HG02798 (cell line): ENCODE measurements around the gene BAHCC1.

Experiments used
- ATAC-seq: cut with Tn5 transposase; IDR thresholded peaks from one replicate; pipeline ENCODE4 v1.9.1; 2021; ENCODE audit warnings: mild to moderate bottlenecking; ENCODE audit not compliant: unreplicated experiment, poor library complexity

BAHCC1 gene

DNA sequence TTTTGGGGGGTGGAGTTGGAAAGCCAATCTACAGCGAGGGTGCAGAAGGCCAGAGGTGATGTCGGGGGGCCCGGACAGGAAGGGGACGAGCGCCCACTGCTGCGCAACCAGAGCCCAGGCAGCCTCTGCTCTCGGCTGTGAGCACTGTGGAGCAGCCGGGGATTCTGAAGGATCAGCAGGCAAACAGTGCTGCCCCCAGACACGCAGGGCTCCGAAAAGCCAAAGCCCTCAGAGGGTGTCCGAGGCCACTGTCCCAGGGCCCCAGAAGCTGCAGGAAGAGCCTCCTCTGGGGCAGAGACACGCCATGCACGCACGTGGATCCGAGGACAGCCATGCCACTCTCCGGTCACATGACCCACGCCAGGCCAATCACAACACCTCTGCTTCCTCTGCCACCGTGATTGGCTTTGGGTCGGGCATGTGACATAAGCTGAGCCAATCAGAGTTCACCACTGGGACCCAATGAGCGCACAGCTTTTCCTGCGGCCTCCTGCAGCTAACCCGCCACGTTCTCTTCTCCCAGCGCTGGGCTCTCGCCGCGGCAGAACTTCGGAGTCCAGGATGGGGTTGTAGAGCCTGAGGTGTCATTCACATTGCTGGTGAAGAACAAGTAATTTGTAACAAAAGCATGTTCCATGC lies 76.7 kb downstream of the BAHCC1 start:
- ATAC-seq, result no peak

DNA sequence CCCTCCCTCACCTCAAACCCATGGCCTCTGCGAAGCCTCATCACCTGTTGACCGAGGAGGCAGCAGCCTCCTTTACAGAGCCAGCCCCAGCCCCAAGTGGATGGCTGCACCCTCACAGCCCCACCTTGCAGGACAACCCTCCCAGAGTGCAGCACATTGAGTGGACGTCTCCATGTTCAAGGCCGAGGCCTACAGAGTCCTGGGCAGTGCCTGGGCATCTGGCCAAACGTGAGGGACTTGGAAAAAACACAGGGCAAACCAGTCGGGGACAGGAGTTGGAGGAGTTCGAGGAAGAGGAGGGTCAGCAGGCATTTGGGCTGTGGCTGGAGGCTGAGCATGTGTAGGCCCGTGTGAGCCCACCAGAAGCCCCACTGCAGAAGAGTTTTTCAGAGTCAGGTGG lies 77.8 kb downstream of the BAHCC1 start:
- no peak for ATAC-seq

DNA sequence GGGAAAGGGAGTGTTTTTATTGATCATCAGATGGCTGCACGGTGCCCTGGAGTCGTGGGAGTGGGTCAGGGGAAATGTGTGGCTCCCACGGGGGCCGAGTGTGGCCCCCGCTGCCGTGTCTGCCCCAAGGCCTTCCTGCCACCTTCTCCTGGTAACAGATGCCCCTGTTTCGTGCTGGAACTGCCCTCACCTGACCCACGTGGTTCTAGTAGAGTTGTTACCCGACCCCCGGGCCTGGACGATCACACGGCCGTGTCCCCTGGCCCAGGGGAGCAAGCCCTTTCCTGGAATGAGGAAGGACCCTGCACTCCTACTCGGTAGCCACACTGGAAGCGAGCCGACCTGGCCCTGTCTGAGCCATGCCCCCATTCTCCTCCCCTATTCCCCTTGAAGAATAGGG lies 79.7 kb downstream of the BAHCC1 start:
- no peak for ATAC-seq

DNA sequence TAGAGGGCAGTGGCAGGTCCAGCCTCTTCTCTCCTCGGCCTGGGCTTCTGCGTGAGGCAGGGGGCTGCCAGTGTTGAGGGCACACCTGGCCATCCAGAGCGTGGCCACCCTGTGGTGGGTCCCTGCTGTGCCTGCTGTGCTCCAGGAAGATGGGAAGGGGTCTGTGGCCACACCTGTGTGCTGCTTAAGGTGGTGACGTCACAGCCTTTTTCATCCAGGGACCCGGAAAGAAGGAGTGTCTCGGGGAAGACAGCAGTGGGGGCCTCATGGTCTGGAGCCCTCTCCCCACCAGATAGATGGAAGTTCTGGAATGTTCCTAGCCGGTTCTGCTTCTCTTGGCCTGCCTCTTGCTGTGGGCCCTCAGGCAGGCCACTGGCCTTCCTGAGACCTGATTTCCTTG lies 80.8 kb downstream of the BAHCC1 start:
- ATAC-seq, result no peak

DNA sequence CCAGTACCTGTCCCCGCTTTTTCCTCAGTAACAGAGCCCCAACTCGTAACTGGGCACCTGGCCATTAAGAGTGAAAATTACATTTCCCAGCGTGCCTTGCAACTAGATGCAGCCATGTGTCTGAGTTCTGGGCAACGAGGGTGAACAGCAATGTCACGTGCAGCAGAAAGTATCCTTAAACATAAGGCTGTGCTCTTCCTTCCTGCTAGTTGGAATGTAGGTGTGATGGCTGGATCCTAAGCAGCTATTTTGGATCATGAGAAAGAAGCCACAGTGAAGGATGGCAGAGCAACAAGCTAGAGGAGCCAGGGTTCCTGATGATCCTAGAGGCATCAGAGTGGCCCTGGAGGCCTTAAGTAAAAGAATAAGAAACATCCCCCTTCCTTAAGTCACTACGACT lies 81.4 kb downstream of the BAHCC1 start:
- no peak for ATAC-seq

DNA sequence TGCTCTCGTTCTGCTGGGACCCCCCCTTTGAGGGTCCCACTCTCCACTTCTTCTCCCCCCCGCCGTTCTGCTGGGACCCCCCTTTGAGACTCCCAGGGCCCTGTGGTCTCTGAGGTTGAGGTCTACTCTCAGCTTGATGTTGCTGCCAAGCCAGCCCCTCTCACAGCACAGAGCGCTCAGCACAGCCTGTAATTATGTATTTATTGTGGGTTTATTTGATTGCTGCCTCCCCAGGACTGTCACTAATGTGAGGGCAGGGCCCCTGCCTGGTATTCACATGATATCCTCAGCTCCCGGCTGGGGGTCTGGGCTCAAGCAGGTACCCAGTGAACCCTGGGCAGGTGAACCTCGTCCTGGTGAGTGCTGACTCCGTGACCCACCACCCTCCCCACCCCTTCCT lies 81.9 kb downstream of the BAHCC1 start:
- no peak for ATAC-seq

DNA sequence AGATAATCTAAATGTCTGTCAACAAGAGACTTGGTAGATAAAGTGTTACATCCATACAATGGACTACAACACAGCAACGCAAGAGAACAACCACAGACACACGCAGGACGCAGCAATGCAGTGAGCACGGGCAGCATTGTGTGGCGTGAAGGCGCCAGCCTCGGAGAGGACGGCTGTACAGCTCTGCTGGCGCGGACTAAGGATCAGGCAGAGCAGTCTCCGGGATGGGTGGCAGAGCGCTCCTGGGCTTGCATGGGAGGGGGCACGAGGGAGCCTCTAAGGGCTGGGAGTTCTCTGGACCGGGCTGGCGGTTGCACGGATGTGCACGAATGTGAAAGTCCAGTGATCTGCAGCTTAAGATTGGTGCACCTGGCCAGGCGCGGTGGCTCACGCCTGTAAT lies 82.9 kb downstream of the BAHCC1 start:
- no peak for ATAC-seq

DNA sequence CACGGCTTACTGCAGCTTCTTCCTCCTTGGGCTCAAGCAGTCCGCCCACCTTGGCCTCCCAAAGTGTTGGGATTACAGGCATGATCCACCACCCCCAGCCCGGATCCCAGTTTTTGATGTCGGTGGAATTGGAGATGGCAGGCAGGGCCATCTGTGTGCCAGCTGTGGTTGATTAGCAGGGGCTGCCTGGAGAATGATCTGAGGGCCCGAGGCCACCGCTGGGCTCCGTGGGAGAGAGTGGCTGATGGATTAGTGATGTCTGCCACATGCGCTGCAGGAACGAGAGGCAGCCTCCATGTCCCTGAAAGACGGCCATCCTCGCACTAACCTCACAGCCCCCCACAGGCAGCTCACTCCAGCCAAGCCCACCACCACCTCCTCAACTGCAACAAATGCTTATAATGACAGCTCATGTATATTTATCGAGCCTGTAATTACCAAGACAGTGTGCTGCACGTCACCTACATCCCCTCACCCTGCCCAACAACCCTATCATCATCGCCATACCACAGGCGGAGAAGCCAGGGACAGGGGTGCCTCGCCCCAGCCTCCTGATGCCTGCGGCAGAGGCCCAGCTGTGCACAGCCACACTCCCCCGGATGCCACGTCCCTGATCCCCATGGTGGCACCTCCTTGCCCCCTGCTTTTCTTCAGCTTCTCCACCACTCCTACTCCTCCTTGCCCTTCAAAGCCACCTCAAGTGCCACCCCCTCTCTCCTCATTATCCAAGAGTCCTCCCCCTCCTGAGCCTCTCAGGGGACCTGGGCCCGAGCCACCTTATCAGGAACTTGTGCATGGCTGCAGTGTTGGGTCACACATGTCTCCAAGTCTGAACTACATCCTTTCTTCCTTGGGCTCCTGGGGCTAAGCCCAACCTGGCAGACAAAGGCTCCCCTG lies 84.2 kb downstream of the BAHCC1 start:
- no peak for ATAC-seq

DNA sequence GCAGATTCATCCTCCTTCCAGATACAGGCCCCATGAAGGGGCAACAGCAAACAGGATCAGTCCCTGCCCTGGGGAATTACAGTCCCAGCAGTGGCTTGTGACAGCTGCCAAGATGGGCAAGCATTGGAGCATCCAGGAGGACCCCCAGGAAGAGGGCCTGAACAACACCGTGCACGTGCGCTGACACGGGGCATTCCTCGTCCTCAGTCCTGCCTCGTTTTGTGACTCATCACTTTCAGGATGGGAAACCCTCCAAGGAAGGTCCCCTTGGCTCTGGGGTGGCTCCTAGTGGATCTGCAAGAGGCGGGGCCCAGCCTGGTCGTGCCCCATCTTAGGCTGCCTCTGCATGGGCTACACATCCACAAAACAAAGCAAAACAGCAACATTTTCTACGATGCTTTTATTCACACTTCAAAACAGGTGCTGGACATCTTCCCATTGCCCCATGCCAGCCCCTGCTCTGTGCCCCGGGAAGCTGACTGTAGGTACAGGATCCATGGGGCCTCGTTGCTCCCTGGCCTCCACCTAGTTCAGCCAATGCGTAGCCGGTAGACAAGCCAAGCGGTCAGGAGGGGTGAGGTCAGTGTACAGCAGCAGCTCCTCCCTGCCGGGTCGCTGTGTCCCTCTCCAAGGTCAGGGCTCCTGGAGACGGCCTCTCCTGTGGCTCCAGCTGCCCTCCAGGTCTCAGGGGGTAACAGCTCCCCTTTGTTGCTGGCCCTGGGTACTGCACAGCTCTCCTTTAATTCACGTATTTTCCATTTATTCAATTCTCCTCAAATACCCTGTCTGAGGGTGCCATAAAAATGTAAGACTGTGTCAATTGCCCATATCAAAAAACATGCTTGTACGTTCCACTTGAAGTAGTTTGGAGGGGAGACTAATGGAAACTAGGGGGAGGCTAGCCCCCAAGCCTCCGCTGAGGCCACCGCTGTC lies 85.1 kb downstream of the BAHCC1 start:
- no peak for ATAC-seq

DNA sequence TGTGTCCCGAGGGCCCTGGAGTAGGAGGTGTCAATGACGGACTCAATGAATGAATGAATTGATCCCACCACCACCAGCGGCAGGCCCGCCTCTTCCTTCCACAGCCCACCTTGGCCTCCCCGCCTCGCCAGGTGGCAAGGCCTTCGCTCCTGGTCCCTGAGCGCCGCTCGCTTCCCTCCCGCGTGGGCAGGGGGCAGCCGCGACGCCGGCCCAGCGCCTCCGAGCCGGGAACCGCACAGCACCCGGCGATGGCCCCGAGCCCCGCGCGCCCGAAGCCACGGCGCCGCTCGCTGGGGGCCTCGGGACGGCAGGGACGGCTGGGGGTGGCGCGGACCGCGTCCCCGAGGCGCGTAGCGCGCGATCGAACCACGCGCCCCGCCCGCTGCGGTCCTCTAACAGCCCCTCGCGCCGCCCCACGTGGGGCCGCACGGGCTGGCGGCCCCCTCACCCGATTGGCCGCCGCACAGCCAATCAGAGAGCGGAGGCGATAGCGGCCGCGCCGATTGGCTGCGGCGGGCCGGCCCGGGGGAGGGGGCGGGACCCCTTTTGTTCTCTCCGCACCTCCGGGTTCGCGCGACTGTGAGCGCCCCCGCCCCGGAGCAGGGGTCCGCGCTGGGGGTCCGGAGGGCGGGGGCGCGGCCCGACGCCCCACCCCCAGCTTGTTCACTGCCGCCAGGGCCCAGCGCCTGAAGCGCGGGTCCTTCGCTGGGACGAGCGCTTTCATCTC lies 86.0 kb downstream of the BAHCC1 start:
- peak; percentile 28 for ATAC-seq

DNA sequence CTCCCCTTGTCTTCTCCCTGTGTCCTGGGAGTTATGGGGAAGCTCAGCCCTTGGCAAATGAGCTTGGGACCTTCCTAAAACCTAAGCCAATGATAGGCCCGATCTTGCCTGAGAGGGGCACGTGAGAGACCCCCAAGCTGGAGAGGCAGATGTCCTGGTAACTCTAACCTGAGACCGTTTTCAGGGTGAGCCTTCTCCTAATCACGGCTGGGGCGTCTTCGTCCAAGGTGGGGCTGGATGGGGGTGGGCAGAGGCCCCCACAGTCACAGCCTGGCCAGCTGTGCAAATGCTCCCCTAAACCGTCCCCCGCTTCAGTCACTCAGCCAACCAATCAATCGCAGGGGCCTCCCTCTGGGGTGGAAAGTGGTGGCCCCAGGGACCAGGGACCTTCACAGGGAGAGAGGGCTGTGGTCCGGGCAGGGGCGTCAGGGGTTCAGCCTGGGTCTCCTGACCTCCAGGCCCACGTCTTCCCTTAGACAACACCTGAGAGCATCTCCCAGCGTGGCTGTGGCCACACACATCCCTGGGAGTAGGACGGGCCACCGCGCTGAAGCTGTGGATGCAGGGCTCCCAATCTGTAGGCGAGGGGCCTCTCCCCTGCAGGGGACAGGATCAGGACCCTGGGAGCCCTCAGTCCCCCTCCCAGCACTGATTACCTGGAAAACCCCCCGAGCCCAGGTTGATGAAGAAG lies 86.7 kb downstream of the BAHCC1 start:
- ATAC-seq, result no peak

DNA sequence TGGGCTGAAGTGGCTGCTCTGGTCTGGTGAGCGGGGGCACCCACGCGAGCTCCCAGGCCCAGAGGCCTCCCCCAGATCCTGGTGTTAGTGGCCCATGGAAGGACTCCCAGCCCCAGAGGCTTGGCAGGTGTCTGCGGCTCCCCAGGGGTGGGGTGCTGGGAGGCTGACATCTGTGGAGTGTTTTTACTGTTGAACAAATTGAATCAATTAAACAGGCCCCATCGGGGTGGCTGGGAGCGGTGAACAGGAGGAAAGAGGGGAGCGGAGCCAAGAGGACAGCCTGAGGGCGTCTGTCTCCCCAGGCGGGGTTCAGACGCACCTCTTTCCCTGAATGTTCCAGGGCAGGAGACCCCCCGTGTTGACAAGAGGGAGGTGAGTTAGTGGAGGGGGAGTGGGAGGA lies 87.4 kb downstream of the BAHCC1 start:
- no peak for ATAC-seq

DNA sequence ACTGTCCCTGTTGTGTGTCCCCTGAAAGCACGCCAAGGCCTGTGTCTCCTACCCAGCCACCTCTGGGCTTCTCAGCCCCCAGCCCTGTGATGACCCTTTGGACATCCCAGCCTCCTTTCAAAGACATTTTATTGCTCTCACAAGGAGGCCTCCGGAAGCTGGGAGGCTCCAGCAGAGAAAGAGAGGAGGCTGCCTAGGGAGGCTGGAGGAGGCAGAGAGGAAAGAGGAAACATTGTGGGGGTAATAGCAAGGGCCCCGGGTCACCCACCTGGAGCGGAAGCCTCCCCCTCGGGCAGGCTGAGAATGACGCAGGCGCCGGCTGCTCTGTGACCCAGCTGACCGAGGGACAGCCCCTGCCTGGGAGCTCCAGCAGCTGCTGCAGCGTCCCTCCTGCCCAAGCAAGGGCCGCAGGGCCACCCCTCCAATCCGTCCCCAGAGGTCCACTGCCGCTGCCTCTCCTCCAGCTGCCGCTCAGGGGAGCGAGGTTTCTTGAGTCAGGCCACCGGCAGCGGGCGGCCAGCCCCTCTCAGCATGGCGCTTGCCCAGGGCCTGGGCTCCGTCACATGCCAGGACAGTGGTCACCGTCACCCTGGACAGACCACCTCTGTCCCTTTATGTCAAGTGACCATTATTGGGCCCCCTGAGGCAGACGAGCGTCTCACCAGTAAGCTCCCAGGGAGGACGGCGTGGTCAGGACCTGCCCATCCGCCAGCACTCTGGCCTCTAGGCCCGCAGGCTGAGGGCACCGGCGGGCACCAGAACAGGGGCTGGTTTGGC lies 88.0 kb downstream of the BAHCC1 start:
- no peak for ATAC-seq

DNA sequence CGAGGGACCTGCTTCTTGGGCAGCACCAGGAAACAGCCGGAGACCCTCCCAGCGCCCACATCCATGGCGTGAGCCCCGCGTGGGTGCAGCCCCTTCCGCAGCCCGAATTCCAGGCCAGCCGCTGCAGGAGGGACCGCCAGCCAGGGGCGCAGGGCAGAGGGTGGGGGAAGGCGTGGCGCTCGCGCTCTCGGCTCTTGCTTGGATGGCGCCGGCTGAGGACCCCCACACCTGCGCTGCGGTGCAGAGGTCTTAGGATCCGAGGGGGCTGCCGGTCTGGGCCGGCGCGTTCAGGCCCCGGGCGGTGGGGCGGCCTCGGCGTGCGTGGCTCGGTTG lies 88.6 kb downstream of the BAHCC1 start:
- no peak for ATAC-seq

DNA sequence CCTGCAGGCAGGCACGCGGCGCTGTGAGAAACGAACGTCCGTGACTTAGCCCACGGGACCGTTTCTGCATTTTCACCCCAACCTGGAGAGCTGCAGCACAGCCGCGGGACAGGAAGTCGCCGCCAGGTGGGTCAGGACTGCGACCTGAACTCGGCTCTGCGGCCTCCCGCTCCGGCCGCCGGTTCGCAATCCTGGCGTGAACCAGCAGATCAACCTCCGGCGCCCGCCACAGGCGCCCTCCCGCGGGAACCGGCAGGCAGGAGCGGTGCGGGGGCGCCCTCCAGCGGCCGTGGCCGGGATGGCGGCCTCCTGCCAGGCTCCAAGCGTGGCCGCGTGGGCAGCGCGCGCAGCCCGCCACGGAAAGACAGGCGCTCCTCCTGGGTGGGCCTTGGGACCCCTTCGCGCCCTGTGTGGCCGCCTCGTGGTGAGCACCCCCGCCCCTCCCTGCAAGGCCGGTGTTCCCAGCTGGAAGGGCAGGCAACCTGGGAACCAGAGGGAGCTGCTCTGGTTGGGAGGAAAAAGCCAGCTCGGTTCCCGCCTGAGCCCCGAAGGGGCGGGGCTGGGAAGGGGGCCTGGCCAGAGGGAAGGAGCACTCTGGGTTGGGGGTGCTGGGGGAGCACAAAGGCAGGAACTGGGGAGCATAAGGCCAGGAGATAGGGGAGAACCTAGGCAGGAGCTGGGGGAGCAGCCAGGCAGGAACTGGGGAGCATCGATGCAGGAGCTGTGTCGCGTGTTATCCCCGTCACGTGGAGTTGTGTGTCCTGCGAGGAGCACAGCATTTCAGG lies 89.1 kb downstream of the BAHCC1 start:
- peak; percentile 66 for ATAC-seq

DNA sequence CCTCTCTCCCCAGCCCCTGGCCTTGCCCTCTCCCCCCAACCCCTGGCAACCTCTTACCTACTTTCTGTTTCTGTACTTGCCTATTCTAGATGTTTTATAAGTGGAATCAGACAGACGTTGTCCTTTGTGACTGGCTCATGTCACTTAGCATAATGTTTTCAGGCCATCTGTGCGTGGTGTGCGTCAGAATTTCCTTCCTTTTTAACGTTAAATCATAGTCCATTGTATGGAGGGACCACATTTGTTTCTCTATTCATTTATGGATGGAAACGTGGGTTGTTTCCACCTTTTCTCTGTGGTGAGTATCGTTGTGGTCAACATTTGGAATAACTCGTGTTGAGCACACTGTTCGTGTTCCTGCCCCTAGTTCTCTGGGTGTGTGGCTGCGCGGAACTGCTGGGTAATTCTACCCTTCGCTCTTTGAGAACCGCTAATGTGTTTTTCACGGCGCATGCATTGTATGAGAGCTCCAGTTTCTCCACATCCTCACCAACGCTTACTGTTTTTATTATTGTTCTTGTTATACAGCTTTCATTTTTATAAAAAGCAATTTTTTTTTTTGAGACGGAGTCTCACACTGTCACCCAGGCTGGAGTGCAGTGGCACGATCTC lies 91.0 kb downstream of the BAHCC1 start:
- no peak for ATAC-seq

DNA sequence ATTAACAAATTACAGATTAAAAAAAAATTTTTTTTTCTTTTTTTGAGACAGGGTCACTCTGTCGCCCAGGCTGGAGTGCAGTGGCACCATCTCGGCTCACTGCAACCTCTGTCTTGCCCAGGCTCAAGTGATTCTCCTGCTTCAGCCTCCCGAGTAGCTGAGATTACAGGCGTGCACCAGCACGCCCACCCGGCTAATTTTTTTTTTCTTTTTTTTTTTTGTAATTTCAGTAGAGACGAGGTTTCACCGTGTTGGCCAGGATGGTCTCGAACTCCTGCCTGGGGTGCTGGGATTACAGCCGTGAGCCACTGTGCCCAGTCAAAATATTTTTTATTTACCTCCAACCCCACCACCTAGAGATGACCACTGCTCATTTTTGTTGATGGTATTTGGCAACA lies 91.8 kb downstream of the BAHCC1 start:
- ATAC-seq, result no peak
